ENCODE data around the gene NAALADL2. TPM values are rescaled to one million over a fixed set of nuclear protein-coding genes. Genes with fewer than 3 reads are reported as not detected.

Gene NAALADL2
- total and polyA plus RNA-seq, 2 experiments from 2014 or later = 3.4 to 15.3 TPM

GRCh38 chr3:175746308-175746707, 887.2 kb downstream of the NAALADL2 start:
- no peaks in the 10 kb centered on the region for H3K4me1 ChIP-seq (ENCODE audit: insufficient read depth)
- no peaks in the 10 kb centered on the region for H3K36me3 ChIP-seq (replicated peaks; ENCODE audit: insufficient read depth, low read depth)
- H3K27me3 ChIP-seq = no peaks in the 10 kb centered on the region
- H3K9me2 ChIP-seq (replicated peaks; ENCODE audit: insufficient read depth) = no peaks in the 10 kb centered on the region
- H4K20me1 ChIP-seq (ENCODE audit: insufficient read depth, poor library complexity, severe bottlenecking) = no peaks in the 10 kb centered on the region
- H3K79me2 ChIP-seq = no peaks in the 10 kb centered on the region
- 87% methylated on average over 2 of the region's 2 CpGs for WGBS (ENCODE audit: low lambda C conversion rate, missing lambda C conversion rate)
- no peak for DNase-seq (ENCODE audit: low spot score)
- H2AFZ ChIP-seq = no peak overlapping the region
- no peak overlapping the region for H3K4me2 ChIP-seq
- H3K4me3 ChIP-seq = no peak overlapping the region
- no peak overlapping the region for H3K27ac ChIP-seq
- TF ChIP-seq EZH2 (IDR thresholded peaks at IDR 0.05; ENCODE audit: borderline replicate concordance) (no peak), EZH2phosphoT487 (IDR thresholded peaks at IDR 0.05; ENCODE audit: low read depth, severe bottlenecking, unreplicated experiment) (no peak), CTCF (IDR thresholded peaks at IDR 0.05; ENCODE audit: poor library complexity) (no peak)
- no peaks in the 10 kb centered on the region for H3K9me3 ChIP-seq (ENCODE audit: low read depth)

GRCh38 chr3:175748087-175748730, 889.1 kb downstream of the NAALADL2 start:
- no peak for DNase-seq (ENCODE audit: low spot score)
- Histone ChIP-seq H4K20me1 (ENCODE audit: insufficient read depth, poor library complexity, severe bottlenecking) (no peaks in the 10 kb centered on the region), H3K4me2 (no peak overlapping the region), H3K4me1 (ENCODE audit: insufficient read depth) (no peaks in the 10 kb centered on the region), H2AFZ (no peak overlapping the region), H3K4me3 (no peak overlapping the region), H3K27me3 (no peaks in the 10 kb centered on the region), H3K79me2 (no peaks in the 10 kb centered on the region), H3K36me3 (replicated peaks; ENCODE audit: insufficient read depth, low read depth) (no peaks in the 10 kb centered on the region), H3K27ac (no peak overlapping the region), H3K9me2 (replicated peaks; ENCODE audit: insufficient read depth) (no peaks in the 10 kb centered on the region), H3K9me3 (ENCODE audit: low read depth) (no peaks in the 10 kb centered on the region)
- no peak for TF ChIP-seq CTCF (IDR thresholded peaks at IDR 0.05; ENCODE audit: poor library complexity)
- TF ChIP-seq EZH2 (IDR thresholded peaks at IDR 0.05; ENCODE audit: borderline replicate concordance) = no peak
- no peak for TF ChIP-seq EZH2phosphoT487 (IDR thresholded peaks at IDR 0.05; ENCODE audit: low read depth, severe bottlenecking, unreplicated experiment)
- WGBS (ENCODE audit: low lambda C conversion rate, missing lambda C conversion rate) = 92% methylated on average over 3 of the region's 3 CpGs

- H3K9me3 ChIP-seq (ENCODE audit: low read depth) = no peaks in the 10 kb centered on the region
- H2AFZ ChIP-seq = no peak overlapping the region
- H3K36me3 ChIP-seq (replicated peaks; ENCODE audit: insufficient read depth, low read depth) = no peaks in the 10 kb centered on the region
- no peaks in the 10 kb centered on the region for H3K9me2 ChIP-seq (replicated peaks; ENCODE audit: insufficient read depth)
- TF ChIP-seq EZH2phosphoT487 (IDR thresholded peaks at IDR 0.05; ENCODE audit: low read depth, severe bottlenecking, unreplicated experiment) (no peak), CTCF (IDR thresholded peaks at IDR 0.05; ENCODE audit: poor library complexity) (no peak), EZH2 (IDR thresholded peaks at IDR 0.05; ENCODE audit: borderline replicate concordance) (no peak)
- no peaks in the 10 kb centered on the region for H4K20me1 ChIP-seq (ENCODE audit: insufficient read depth, poor library complexity, severe bottlenecking)
- DNase-seq (ENCODE audit: low spot score) = no peak
- no peak overlapping the region for H3K27ac ChIP-seq
- WGBS (ENCODE audit: low lambda C conversion rate, missing lambda C conversion rate) = 84% methylated on average over 2 of the region's 2 CpGs
- H3K4me3 ChIP-seq = no peak overlapping the region
- no peaks in the 10 kb centered on the region for H3K79me2 ChIP-seq
- no peaks in the 10 kb centered on the region for H3K4me1 ChIP-seq (ENCODE audit: insufficient read depth)
- no peak overlapping the region for H3K4me2 ChIP-seq
- no peaks in the 10 kb centered on the region for H3K27me3 ChIP-seq
Measured at GRCh38 chr3:175749981-175750380, 890.8 kb downstream of the NAALADL2 start.

Data from hepatocyte (in vitro differentiated cells).